DLD1 (cell line): ENCODE data around the gene MED12.

Experiments
- in situ Hi-C: cut with HindIII; loops from 2 replicates; pipeline ENCODE4 v1.10.0; 2017; ENCODE audit warnings: low sequenced_read_pairs

Gene MED12

GRCh38 chrX:71118032-71118984, at the start of gene MED12:
Gene MED12, plus strand, starts transcription at chrX:71118596. Its CDS starts 159 bp downstream, at chrX:71118755.
- in situ Hi-C loops, result no loop called here

- in situ Hi-C loops, result no loop called here
These were observed 47.9 kb upstream of the MED12 start for GRCh38 chrX:71070531-71070930.

GRCh38 chrX:71081330-71082123, 36.9 kb upstream of the MED12 start:
- in situ Hi-C loops, result no loop called here

- in situ Hi-C loops, result no loop called here
These were observed 36.2 kb upstream of the MED12 start for GRCh38 chrX:71082124-71082647.

DNA sequence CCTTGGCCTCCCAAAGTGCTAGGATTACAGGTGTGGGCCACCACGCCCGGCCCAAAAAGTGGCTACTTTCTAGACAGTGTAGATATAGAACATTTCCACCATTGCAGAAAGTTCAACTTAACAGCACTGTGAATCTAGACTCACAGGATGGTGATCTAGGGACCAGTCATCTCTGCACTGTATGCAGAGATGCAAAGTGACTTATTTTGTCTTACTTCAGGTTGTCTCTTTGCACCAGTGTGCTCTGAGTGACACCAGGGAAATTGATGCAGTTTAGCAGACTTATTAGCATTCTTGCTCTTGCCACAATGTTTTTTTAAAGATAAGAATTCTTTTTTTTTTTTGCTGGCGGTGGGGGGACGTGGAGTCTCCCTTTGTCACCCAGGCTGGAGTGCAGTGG, 35.6 kb upstream of the MED12 start:
- in situ Hi-C loops, result no loop called here

GRCh38 chrX:71085900-71086299, 32.5 kb upstream of the MED12 start:
- in situ Hi-C loops, result no loop called here

DNA sequence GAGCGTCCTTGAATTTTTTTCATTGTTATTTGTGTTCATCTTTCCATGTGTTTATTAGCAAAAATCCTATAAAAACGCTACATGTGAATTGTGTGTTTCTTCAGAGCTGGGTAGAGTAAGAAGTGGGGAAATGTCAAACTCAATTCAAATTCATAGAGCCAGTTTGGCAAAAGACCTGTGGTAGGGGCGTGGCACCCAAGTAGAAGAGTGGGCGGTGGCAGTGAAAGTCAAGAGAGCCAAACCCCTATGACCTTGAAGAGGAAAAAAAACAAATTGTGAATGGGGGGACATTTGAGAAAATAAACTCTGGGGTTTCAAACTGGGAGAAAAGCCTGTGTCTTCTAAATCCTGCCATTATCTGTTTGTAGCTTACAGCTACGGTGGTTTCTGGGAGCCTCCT, 27.1 kb upstream of the MED12 start:
- in situ Hi-C loops, result no loop called here

- in situ Hi-C loops, result no loop called here
These were observed 23.4 kb upstream of the MED12 start for GRCh38 chrX:71095033-71095432.

GRCh38 chrX:71095555-71095980, 22.8 kb upstream of the MED12 start, which contains the start of gene FOXO4:
Gene FOXO4, plus strand, starts transcription at chrX:71095851. Its CDS starts 678 bp downstream, at chrX:71096529.
- in situ Hi-C loops, result no loop called here

- in situ Hi-C loops, result no loop called here
These were observed 22.2 kb upstream of the MED12 start for GRCh38 chrX:71095981-71096759.

DNA sequence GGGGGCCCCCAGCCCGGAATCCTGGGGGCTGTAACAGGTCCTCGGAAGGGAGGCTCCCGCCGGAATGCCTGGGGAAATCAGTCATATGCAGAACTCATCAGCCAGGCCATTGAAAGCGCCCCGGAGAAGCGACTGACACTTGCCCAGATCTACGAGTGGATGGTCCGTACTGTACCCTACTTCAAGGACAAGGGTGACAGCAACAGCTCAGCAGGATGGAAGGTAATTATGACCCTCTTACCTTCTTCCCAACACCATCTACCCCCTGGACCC, 21.7 kb upstream of the MED12 start:
- in situ Hi-C loops, result no loop called here

DNA sequence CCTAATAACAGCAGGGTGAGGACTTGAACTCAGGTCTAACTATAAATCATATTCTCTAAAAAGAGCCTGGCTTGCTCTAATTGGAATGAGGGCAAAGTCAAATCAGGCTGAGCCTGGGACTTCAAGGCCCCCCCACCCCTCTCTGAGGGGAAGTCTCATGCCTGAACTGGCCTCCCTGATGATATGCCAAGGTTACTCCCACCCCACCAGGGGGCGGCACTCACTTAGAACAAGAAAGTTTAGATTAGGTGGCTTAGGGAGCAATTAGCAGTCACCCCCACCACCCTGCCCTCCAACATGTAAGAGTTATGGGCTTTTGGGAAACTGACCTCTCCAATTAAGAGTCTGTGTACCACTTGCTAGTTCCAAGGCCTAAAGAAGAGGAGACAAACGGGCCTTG, 20.1 kb upstream of the MED12 start:
- in situ Hi-C loops, result no loop called here

GRCh38 chrX:71098951-71099506, 19.4 kb upstream of the MED12 start:
- in situ Hi-C loops, result no loop called here

- in situ Hi-C loops, result no loop called here
These were observed 18.7 kb upstream of the MED12 start for GRCh38 chrX:71099736-71100135.

DNA sequence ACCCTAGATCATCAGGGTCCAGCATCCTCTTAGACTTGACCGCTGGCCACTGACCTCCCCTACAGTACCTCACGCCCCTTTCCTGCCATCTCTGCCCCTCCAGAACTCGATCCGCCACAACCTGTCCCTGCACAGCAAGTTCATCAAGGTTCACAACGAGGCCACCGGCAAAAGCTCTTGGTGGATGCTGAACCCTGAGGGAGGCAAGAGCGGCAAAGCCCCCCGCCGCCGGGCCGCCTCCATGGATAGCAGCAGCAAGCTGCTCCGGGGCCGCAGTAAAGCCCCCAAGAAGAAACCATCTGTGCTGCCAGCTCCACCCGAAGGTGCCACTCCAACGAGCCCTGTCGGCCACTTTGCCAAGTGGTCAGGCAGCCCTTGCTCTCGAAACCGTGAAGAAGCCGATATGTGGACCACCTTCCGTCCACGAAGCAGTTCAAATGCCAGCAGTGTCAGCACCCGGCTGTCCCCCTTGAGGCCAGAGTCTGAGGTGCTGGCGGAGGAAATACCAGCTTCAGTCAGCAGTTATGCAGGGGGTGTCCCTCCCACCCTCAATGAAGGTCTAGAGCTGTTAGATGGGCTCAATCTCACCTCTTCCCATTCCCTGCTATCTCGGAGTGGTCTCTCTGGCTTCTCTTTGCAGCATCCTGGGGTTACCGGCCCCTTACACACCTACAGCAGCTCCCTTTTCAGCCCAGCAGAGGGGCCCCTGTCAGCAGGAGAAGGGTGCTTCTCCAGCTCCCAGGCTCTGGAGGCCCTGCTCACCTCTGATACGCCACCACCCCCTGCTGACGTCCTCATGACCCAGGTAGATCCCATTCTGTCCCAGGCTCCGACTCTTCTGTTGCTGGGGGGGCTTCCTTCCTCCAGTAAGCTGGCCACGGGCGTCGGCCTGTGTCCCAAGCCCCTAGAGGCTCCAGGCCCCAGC, 17.6 kb upstream of the MED12 start:
- in situ Hi-C loops, result no loop called here

- in situ Hi-C loops, result no loop called here
These were observed 16.1 kb upstream of the MED12 start for GRCh38 chrX:71102292-71102691.

DNA sequence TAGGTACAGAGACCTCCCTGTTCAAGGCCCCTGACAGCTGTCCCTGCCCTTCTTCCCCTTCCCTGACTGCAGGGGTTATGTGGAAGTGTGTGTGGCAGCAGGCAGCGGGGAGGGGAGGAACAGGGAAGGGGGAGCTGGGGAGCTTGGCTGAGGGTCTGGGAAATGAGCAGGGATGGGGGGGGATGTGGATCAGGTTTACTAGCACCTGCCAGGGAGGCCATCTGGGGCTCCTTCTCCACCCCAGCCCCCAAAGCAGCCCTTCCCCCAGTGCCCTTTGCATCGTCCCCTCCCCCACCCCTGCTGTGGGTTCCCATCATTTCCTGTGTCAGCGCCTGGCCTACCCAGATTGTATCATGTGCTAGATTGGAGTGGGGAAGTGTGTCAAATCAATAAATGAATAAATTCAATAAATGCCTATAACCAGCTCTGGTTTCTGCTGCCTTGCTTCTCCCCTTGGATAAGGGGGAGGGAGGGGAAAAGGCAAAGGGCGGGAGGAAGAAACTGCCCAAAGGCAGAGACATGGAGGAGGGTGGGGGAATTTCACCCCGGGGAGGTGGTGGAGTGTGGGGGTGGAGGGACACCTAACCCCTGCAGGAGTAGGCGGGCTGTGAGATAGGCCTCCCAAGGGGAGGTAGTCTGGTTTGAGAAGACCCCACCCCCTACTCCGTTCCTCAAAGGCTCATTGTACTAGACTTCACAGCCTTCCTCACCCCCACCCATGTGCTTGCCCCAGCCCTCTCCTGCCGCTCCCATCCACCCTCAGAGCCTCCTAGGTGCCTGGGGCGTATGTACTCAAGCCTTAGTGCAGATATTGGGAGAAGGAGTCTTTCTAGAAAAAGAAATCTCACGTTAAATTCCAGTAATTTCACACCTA, 15.0 kb upstream of the MED12 start:
- in situ Hi-C loops, result no loop called here

DNA sequence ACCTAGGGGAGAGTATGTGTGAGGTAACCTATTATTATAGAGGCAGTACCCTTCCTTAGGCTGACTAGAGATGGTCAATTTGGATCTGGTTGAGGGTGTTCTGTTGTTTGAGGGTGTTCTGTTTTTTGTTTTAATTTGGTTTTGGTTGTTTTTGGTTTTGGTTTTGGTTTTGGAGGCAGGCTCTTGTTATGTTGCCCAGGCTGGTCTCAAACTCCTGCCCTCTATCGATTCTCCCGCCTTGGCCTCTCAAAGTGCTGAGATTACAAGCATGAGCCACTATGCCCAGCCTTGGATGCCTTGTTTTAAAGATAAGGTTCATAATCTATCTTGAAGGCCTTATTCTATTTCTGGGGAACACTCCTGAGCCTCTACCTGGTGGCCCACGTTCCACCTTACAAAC, 12.8 kb upstream of the MED12 start:
- in situ Hi-C loops, result no loop called here

DNA sequence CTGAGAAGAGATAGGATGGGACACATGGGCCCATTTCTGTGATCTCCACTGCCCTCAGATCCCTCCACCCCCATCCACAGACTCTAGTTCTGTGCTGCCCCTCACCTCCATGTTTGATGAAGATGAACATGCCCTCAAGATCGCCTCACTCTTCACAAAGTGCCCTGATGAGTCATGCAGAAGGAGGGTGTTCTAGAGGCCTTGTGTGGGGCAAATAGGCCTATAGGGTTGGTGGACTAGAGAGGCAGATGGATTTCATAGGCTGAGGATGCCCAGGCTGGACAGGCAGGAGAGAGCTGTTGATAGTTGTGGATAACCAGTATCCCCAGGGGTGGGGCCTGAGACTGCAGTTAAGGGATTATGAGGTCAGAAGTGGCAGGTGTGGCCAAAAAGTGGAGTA, 12.0 kb upstream of the MED12 start, which contains the start of gene CXorf65:
Gene CXorf65, minus strand, starts transcription at position 314 of the 400 bp plus-strand sequence. Its CDS starts 184 bp downstream, at position 130.
- in situ Hi-C loops, result no loop called here
